PFSK-1 (cell line): ENCODE data around the gene DSEL.

ENCODE experiments used
- FOXP2 ChIP-seq: optimal IDR thresholded peaks from 2 replicates; pipeline ENCODE3; 2011; ENCODE audit warnings: borderline replicate concordance, control low read depth, inconsistent platforms; ENCODE audit not compliant: insufficient read depth; ENCODE audit errors: extremely low read length, extremely low read depth
- POLR2AphosphoS5 ChIP-seq: IDR thresholded peaks from 2 replicates; pipeline ENCODE4 v1.6.1; 2012; ENCODE audit warnings: low read depth, mild to moderate bottlenecking, control low read depth, low read length, moderate library complexity
- REST ChIP-seq, 2 experiments: IDR thresholded peaks; 2 replicates each; pipeline versions ENCODE4 v1.6.1 to v1.8.0; 2011 to 2012; ENCODE audit warnings: low read depth in 2 of 2, low read length in 2 of 2, control low read depth in 1 of 2, inconsistent platforms in 1 of 2, mild to moderate bottlenecking in 1 of 2, moderate library complexity in 1 of 2; ENCODE audit not compliant: insufficient read depth in 1 of 2
- TAF1 ChIP-seq: IDR thresholded peaks from 2 replicates; pipeline ENCODE4 v1.6.1; 2012; ENCODE audit warnings: low read length, control low read depth, borderline replicate concordance; ENCODE audit not compliant: insufficient read depth

- TF ChIP-seq TAF1 (no peak), POLR2AphosphoS5 (no peak), REST (IDR thresholded peaks at IDR 0.05; ENCODE audit: insufficient read depth in 1 of 2, low read depth in 2 of 2, low read length in 2 of 2) (no peak), FOXP2 (no peak)
Observed at GRCh38 chr18:67484458-67484857, 32.1 kb downstream of the DSEL start.
